Stimulated activated CD8-positive, alpha-beta memory T cell treated with anti-CD3 and anti-CD28 coated beads, Interleukin-4, amount 100 ng/mL, for 4 hours (primary cell): ENCODE data around the gene ELAPOR1.

Experiments used
- DNase-seq, 2 donors: peaks; one replicate each; pipeline ENCODE4 v3.0.0-alpha.2; 2020; ENCODE audit warnings: low read depth in 2 of 2, low spot score in 1 of 2

The ELAPOR1 gene, protein sequence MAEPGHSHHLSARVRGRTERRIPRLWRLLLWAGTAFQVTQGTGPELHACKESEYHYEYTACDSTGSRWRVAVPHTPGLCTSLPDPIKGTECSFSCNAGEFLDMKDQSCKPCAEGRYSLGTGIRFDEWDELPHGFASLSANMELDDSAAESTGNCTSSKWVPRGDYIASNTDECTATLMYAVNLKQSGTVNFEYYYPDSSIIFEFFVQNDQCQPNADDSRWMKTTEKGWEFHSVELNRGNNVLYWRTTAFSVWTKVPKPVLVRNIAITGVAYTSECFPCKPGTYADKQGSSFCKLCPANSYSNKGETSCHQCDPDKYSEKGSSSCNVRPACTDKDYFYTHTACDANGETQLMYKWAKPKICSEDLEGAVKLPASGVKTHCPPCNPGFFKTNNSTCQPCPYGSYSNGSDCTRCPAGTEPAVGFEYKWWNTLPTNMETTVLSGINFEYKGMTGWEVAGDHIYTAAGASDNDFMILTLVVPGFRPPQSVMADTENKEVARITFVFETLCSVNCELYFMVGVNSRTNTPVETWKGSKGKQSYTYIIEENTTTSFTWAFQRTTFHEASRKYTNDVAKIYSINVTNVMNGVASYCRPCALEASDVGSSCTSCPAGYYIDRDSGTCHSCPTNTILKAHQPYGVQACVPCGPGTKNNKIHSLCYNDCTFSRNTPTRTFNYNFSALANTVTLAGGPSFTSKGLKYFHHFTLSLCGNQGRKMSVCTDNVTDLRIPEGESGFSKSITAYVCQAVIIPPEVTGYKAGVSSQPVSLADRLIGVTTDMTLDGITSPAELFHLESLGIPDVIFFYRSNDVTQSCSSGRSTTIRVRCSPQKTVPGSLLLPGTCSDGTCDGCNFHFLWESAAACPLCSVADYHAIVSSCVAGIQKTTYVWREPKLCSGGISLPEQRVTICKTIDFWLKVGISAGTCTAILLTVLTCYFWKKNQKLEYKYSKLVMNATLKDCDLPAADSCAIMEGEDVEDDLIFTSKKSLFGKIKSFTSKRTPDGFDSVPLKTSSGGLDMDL

DNA sequence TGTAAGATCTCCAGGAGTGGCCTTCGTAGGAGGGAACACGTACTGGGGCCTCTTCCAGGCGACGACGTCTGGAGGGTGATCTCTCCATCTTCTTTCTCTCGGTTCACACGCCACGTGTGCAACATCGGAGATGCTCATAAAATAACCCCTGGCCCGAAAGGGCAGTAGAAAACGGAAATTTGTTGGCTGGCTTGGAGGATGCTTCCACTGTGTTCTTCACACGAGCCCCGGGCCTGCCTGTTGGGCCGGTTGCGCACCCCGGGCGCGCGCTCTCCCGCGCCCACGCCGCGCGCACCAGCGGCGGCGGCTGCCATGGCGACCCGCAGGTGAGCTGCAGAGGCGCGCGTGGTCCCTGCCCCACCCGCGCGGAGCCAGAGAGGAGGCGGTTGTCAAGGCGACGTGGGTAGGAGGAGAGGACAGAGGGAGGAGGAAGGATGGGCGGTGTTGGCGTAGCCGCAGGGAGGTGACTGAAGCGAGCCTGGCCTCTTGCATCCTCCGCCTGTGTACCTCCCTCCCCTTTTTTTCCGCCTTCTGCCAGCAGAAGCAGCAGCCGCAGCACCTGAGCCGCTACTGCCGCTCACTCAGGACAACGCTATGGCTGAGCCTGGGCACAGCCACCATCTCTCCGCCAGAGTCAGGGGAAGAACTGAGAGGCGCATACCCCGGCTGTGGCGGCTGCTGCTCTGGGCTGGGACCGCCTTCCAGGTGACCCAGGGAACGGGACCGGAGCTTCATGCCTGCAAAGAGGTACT, at the start of gene ELAPOR1:
ELAPOR1 (plus strand) TSS at position 526 of the 752 bp plus-strand sequence; CDS start at position 595, 69 bp downstream.
- DNase-seq, result peak; percentile 83 to 86

GRCh38 chr1:109065137-109065536, 48.8 kb upstream of the ELAPOR1 start:
- no peak for DNase-seq

DNA sequence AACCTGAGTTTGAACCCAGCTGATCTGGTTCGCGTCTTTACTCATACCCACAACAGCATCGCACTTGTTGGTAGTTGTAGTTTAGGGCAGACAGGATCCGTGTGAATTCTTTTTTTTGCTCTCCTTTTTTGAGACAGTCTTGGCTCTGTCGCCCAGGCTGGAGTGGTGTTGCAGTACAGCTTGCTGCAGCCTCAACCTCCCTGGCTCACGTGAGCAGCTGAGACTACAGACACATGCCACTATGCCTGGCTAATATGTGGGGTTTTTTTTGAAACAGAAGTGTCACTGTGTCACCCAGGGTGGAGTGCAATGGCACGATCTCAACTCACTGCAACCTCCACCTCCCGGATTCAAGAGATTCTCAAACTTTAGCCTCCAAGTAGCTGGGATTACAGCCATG, 46.0 kb upstream of the ELAPOR1 start:
- no peak for DNase-seq

- DNase-seq, result no peak
Measured at GRCh38 chr1:109069294-109069693, 44.6 kb upstream of the ELAPOR1 start.

DNA sequence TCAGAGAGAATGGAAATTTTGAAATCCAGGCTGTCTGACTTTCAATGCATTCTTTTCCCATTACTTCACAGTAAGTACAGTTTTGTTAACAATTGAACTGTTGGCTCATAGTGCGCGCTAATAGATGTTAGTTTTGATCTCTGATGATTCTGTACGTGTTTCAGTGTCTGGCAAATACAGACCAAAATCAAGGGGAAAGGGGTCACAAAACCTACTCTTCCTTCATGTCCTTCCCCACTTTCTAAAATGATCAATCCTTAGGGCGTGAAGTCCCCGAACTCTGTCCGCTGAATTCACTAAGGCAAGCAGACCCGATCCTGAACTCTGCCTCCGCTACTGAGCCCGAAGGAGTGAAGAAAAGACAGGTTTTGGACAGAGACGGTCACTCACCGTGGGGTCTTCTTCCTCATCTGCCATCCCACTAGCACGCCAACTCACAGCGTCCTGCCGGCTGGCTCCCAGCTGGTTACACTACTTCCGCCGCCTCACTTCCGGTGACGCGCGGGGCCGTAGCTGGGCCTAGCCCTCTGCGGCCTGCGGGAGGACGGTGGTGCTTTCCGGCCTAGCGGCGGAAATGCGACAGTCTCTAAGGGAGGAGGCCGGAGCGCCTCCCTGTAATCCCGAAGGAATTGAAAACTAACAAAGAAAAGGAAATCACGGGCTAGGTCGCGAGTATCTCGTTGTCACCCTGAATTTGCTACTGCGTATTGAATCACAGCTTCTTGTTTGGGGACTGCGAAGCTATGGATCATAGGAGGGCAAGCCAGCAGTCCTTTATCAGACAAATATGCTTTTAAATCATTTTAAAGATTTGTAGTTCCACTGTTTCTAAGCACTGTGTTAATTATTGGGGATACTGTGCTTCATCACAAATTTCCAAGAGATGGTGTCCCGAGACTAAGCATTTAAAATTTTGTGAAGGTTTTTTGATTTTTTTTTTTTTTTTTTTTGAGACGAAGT, 38.1 kb upstream of the ELAPOR1 start, which contains the start of gene TAF13:
TAF13 (minus strand) TSS at position 473 of the 960 bp plus-strand sequence; CDS start at position 417, 56 bp downstream.
- peak; percentile 70 to 77 for DNase-seq

DNA sequence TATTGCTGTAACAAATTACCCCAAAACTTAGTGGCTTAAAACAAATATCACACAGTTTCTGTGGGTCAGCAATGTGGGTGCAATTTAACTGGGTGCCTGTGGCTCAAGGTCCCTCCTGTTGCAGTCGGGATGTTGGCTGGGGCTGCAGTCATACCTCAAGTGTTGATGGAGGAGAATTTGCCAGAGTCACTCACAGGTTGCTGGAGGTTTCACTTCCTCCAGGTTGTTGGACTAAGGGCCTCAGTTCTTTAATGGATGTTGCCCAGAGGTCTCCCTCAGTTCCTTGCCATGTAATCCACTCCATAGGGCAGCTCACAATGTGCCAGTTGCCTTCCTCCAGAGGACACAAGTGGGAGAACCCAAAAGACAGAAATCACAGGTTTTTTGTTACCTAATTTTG, 35.6 kb upstream of the ELAPOR1 start:
- DNase-seq, result no peak

DNA sequence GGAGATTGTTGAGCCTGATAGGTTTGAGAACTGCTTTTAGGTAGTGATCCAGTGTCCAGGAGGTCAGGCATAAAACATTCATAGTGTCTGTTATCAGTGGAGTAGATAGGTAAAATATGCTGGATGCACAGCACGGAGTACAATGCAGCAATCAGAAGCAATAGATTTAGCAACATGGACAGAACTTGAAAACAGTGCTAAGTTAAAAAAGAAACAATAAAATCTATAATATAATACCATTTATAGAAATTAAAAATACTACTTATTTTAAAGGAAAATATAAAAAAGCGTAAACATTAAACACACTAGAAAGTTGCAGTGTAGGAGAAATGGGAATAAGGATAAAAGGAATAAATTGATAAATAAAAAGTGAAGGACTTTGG, 34.7 kb upstream of the ELAPOR1 start:
- DNase-seq, result no peak

DNA sequence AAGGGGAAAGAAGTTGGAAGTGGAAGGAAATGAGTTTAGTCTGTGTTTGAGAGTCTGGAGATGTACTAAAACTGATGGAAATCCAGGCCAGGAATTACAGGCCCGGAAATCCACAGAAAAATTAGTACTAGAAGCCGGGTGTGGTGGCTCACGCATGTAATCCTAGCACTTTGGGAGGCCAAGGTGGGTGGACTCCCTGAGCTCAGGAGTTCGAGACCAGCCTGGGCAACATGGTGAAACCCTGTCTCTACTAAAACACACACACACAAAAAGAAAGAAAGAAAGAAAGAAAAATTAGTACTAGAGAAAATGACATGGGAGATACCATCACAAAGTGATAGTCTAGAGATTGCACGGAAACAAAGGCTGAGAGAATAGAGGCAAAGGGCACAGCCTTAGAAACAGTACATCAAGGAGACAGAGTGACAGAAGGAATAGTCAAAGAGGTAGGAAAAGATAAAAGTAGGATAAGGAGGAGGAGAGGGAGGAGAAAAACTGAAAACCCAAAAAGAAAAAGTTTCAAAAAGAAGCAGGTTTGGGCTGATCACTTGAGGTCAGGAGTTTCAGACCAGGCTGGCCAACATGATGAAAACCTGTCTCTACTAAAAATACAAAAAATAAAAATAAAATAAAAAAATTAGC, 33.4 kb upstream of the ELAPOR1 start:
- no peak for DNase-seq

- no peak for DNase-seq
Measured at GRCh38 chr1:109083501-109083900, 30.4 kb upstream of the ELAPOR1 start.

DNA sequence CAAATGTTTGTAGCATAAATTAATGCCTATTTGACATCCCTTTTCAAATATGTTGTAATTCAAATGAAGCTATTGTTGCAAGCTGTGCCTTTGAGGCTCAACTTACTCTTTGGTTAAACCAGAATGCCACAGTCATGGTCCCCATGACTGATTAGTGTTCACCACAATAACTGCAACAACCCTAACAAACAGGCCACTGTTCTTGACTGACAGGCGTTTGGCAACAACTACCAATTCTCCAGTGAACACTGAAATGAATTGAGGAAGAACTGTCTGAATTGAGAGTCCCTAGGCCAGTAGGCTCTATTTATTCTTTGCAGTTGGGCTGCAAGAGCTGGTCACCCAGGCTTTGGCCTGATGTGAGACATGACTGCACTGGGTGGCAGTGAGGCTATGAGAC, 30.0 kb upstream of the ELAPOR1 start:
- no peak for DNase-seq

- DNase-seq, result no peak
Measured at GRCh38 chr1:109084563-109085517, 29.1 kb upstream of the ELAPOR1 start.

DNA sequence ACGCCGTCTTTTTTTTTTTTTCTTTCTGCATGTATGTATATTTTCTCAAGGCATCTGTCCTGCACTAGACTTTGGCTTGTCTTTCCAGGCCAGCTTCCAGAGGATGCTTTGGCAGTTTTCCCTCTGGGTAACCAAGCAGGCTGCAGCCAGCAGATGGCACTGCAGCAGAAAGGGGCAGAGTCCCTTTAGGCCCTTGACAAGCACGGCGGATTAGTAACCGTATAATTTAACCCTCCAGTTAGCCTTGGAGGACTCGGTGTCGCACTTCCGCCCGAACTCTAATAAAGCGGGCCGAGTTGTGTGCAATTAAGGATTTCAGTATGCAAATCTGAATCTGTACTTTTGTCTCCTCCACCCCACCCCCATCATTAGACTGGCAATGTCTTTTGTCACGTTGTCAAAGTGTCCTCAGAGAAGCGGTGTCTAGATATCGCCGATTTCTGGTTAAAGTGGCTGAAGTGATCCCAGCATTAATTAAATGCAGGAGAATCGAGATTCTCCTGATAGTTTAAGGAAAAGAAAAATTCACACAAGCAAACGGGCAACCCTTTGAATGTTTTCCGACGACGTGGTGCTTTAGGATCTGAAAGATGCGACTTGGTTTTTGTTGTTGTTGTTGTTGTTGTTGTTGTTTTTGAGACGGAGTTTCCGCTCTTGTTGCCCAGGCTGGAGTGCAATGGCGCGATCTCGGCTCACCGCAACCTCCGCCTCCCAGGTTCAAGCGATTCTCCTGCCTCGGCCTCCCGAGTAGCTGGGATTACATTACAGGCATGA, 24.5 kb upstream of the ELAPOR1 start:
- peak in 1 of 2 donors; percentile 8 for DNase-seq

DNA sequence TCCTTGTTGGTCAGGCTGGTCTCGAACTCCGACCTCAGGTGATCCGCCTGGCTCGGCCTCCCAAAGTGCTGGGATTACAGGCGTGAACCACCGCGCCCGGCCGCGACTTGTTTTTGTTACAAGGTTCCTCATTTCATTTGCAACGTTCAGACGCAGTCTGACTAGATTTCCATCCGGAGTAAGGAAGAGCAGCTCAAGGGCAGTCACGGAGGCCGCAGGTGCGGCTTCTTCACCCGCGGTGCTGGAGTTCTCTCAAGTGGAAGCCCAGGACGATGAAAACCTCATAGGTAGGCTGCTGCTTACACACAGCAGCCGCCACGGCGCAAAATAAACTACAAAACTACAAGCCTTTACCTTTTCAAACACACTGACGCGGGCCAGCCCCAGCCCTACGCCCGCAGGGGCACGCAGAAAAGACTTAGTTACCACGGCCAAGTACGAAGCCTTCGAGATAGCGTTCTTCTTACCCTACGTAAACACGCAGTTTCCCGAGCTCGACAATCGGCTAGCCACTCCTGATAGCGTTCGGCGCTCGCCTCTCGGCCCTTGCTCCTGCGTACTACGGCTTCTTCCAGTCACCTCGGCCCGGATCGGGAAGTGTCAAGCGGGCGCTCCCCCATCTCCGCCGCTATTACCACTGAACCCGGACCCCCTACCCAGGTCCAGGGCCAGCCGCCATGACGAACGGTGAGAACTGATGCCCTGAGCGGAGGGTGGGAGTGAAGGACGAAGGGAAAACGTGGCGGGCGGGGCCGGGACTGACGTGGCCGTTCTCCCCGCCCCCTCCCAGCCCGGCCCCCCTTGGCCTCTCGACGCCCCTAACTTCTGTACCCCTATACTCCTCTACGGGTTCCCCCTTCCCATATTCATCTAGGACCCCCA, 23.5 kb upstream of the ELAPOR1 start, which contains the start of gene TMEM167B:
TMEM167B (plus strand) TSS at position 569 of the 882 bp plus-strand sequence; CDS start at position 678, 109 bp downstream.
- peak; percentile 58 to 71 for DNase-seq

DNA sequence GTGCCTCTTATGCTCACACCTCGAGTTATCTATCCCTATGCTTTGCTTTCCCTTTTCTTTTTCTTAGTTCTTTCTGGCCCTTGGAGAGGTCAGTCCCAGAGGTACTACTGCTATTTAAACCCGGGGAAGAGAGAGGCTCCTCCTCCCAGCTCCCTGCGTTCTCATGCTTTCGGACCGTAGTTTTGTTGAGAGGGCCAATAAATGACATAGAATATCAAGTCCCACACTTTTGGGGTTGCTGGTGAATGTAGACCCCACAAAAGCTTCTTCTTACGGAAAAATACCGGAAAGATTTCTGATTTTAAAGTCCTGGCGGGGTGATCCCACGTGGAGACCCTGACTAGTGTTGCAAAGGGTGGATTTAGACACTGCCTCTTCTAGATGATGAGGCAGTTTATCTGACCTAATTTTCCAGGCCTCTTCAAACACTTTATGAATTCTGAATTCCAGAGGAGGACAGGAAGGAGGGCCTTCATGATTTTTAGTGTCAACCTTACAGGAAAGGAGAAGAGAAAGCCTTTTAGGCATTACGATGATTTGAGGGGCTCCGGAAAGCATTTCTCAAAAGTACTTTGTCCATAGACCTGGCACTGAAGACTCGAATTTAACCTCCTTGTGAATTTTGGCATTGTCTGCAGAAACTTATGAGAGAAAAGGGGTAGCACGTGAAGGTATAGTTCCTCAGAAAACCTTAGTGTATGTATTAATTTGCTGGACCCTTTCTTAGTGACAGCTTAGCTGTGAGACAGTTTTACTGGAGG, 22.7 kb upstream of the ELAPOR1 start:
- DNase-seq, result no peak

DNA sequence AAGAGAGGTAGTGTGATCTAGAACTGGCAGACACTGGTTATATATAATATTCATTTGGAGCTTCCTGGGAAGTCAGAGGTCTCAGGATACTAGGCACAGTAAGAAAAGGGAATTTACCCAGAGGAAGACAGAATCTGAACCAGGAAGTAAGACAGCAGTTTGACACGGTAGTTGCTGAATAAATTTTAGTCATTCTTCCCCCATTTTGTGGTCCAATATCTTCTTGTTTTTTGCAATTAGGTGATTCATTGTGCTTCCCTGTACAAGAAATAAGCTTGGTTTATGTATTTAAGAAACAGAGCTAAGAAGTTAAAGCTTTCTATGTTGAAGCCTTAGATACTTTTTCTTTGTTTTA, 22.1 kb upstream of the ELAPOR1 start:
- no peak for DNase-seq

DNA sequence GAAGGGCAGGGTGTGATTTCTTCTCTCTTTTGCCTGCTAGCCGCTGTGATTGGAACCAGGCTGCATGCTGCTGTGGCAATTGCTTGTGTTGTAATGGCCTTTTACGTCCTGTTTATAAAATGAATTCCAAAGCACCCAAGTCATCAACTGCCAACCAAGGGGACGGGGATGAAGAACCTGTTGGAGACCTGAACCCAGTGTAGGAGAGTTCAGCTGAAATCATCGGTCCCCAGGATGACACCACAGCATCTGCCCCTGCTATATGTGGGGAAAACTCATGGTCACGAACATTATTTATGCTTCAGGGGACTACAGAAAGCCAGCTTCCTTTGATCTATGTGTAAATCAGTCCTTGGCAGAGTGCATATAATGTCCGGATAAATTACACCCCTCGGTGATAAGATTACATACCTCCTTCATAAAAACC, 19.5 kb upstream of the ELAPOR1 start:
- no peak for DNase-seq
